ENCODE results near the gene DYNLRB1. TPM values are rescaled to one million over a fixed set of nuclear protein-coding genes. Genes with fewer than 3 reads are reported as not detected.

Gene DYNLRB1
- total and polyA plus RNA-seq, 2 of the 13 experiments (the other 11 are each of a cell fraction or from before 2014, with no cell fraction given), result 140 to 244 TPM

DNA sequence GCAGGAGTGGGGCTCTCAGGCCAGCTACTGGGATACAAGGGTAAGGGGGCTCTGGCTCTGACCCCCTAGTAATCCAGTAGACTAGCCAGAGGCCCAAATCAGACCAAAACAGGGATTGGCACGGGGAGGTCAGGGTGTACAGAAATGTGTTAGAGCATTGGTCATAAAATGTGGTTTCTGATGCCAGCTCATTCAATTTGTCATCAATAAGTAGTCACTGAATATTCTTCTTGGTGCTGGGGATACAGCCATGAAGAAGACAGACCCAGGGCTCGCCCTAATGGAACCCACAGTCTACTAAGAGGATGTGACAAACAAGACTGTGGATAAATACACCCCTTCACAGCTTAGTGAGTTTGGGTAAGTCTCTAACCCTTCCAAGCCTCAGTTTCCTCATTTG, 53.4 kb downstream of the DYNLRB1 start:
- in situ Hi-C loops (cut with HindIII; ENCODE audit: extremely low pct_ligation_motif_present, low pct_unique_long_range_greater_than_20kb), result no loop called here
- Histone ChIP-seq H3K4me1 (ENCODE audit: insufficient read depth, low read length) (peaks cover 7% of the 10 kb centered on the region; the same call in 1 of the 2 replicates), H3K9ac (ENCODE audit: insufficient read depth, low read depth, low read length) (no peak overlapping the region), H4K20me1 (ENCODE audit: insufficient read depth, low read length) (no peaks in the 10 kb centered on the region), H3K36me3 (replicated peaks in 1 of 2; ENCODE audit: control insufficient read depth in 1 of 2, insufficient read depth in 2 of 2, low read length in 2 of 2) (peaks cover 33 to 59% of the 10 kb centered on the region in 2 experiments), H3K4me2 (ENCODE audit: low read depth, low read length) (no peak overlapping the region), H3K27ac (ENCODE audit: extremely low read length, insufficient read depth, low read length) (no peak overlapping the region), H2AFZ (ENCODE audit: low read length) (no peak overlapping the region), H3K27me3 (ENCODE audit: control insufficient read depth in 1 of 2, insufficient read depth in 2 of 2, low read length in 2 of 2) (no peaks in the 10 kb centered on the region), H3K9me3 (ENCODE audit: low read length) (no peaks in the 10 kb centered on the region), H3K79me2 (ENCODE audit: insufficient read depth, low read length) (no peaks in the 10 kb centered on the region), H3K4me3 (replicated peaks in 1 of 3; ENCODE audit: insufficient read depth in 1 of 3, low read depth in 2 of 3, low read length in 3 of 3) (no peak overlapping the region)
- no peak for DNase-seq (ENCODE audit: low spot score)
- FAIRE-seq, result no peak
- ChIA-PET CTCF (ENCODE audit: low intra/inter-chr PET ratio, low total read pairs) (no interaction called here), POLR2A (no interaction called here)
- 97% methylated on average over 2 of the region's 2 CpGs for WGBS (ENCODE audit: low lambda C conversion rate)
- ATAC-seq, result no peak
- intact Hi-C loops (cut with micrococcal nuclease; ENCODE audit: unreplicated experiment), result no loop called here
- BruUV-seq (replicated peaks), result no TSS peak
- TF ChIP-seq, protein P1, sequence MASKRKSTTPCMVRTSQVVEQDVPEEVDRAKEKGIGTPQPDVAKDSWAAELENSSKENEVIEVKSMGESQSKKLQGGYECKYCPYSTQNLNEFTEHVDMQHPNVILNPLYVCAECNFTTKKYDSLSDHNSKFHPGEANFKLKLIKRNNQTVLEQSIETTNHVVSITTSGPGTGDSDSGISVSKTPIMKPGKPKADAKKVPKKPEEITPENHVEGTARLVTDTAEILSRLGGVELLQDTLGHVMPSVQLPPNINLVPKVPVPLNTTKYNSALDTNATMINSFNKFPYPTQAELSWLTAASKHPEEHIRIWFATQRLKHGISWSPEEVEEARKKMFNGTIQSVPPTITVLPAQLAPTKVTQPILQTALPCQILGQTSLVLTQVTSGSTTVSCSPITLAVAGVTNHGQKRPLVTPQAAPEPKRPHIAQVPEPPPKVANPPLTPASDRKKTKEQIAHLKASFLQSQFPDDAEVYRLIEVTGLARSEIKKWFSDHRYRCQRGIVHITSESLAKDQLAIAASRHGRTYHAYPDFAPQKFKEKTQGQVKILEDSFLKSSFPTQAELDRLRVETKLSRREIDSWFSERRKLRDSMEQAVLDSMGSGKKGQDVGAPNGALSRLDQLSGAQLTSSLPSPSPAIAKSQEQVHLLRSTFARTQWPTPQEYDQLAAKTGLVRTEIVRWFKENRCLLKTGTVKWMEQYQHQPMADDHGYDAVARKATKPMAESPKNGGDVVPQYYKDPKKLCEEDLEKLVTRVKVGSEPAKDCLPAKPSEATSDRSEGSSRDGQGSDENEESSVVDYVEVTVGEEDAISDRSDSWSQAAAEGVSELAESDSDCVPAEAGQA (IDR thresholded peaks at IDR 0.05; ENCODE audit: low read depth), result no peak
- TF ChIP-seq, protein P1 (CRISPR knock-in tag; IDR thresholded peaks at IDR 0.05; ENCODE audit: borderline replicate concordance), result no peak
- no peak for TF ChIP-seq RNF2 (conservative IDR thresholded peaks at IDR 0.05; ENCODE audit: low read depth)
- no peak for TF ChIP-seq ZNF550 (CRISPR knock-in tag; IDR thresholded peaks at IDR 0.05; ENCODE audit: borderline replicate concordance)
- TF ChIP-seq POLR2G (IDR thresholded peaks at IDR 0.05; ENCODE audit: low read depth, low read length), result no peak
- TF ChIP-seq ZFP90 (CRISPR knock-in tag; IDR thresholded peaks at IDR 0.05; ENCODE audit: borderline replicate concordance), result no peak
- TF ChIP-seq, protein P2, sequence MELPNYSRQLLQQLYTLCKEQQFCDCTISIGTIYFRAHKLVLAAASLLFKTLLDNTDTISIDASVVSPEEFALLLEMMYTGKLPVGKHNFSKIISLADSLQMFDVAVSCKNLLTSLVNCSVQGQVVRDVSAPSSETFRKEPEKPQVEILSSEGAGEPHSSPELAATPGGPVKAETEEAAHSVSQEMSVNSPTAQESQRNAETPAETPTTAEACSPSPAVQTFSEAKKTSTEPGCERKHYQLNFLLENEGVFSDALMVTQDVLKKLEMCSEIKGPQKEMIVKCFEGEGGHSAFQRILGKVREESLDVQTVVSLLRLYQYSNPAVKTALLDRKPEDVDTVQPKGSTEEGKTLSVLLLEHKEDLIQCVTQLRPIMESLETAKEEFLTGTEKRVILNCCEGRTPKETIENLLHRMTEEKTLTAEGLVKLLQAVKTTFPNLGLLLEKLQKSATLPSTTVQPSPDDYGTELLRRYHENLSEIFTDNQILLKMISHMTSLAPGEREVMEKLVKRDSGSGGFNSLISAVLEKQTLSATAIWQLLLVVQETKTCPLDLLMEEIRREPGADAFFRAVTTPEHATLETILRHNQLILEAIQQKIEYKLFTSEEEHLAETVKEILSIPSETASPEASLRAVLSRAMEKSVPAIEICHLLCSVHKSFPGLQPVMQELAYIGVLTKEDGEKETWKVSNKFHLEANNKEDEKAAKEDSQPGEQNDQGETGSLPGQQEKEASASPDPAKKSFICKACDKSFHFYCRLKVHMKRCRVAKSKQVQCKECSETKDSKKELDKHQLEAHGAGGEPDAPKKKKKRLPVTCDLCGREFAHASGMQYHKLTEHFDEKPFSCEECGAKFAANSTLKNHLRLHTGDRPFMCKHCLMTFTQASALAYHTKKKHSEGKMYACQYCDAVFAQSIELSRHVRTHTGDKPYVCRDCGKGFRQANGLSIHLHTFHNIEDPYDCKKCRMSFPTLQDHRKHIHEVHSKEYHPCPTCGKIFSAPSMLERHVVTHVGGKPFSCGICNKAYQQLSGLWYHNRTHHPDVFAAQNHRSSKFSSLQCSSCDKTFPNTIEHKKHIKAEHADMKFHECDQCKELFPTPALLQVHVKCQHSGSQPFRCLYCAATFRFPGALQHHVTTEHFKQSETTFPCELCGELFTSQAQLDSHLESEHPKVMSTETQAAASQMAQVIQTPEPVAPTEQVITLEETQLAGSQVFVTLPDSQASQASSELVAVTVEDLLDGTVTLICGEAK (IDR thresholded peaks at IDR 0.05), result no peak
- TF ChIP-seq, protein P2 (CRISPR knock-in tag; IDR thresholded peaks at IDR 0.05), result no peak
- no peak for TF ChIP-seq THYN1 (CRISPR knock-in tag; IDR thresholded peaks at IDR 0.05; ENCODE audit: borderline replicate concordance, low read depth)

All from HepG2 (cell line).